GM13977 (cell line): ENCODE data around the gene PPP4C.

Source experiments
- DNase-seq: peaks from one replicate; pipeline ENCODE4 v3.0.0; 2012; ENCODE audit warnings: low spot score
- in situ Hi-C: fragments of 300-500 bp; cut with MboI; formaldehyde crosslinking; loops from one replicate; pipeline ENCODE4 v1.12.0; 2022; ENCODE audit warnings: low sequenced_read_pairs, low pct_unique_long_range_greater_than_20kb, mixed read lengths, inconsistent platforms; ENCODE audit not compliant: unreplicated experiment
- TF ChIP-seq, protein P1 (sequence below): IDR thresholded peaks from 2 replicates; pipeline ENCODE4 v1.5.1; 2012; ENCODE audit warnings: mild to moderate bottlenecking, control low read depth; ENCODE audit not compliant: insufficient read depth; ENCODE audit errors: extremely low read depth, missing control alignments

PPP4C gene

GRCh38 chr16:30054959-30055553, 20.7 kb upstream of the PPP4C start:
- DNase-seq, result peak; percentile 66
- in situ Hi-C loops, result no loop called here
- TF ChIP-seq, protein P1, sequence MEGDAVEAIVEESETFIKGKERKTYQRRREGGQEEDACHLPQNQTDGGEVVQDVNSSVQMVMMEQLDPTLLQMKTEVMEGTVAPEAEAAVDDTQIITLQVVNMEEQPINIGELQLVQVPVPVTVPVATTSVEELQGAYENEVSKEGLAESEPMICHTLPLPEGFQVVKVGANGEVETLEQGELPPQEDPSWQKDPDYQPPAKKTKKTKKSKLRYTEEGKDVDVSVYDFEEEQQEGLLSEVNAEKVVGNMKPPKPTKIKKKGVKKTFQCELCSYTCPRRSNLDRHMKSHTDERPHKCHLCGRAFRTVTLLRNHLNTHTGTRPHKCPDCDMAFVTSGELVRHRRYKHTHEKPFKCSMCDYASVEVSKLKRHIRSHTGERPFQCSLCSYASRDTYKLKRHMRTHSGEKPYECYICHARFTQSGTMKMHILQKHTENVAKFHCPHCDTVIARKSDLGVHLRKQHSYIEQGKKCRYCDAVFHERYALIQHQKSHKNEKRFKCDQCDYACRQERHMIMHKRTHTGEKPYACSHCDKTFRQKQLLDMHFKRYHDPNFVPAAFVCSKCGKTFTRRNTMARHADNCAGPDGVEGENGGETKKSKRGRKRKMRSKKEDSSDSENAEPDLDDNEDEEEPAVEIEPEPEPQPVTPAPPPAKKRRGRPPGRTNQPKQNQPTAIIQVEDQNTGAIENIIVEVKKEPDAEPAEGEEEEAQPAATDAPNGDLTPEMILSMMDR, result peak; percentile 79

DNA sequence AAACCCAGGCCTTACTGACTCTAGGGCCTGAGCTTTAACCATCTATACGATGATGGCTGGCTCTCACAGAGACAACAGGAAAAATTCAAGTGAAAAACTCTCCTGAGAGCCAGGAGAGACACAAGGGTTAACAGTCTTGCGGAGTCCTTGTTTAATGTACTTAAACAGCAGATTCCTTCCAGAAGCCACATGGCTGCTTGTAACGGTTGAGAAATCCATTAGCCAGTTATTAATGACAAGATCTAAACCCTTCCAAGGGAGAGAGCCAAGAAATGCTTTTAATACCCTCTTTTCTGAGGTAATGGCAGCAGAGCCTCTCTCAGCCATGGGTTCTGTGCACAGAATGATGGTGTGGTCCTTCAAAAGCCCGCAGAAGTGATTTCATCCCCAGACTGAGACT, 15.4 kb upstream of the PPP4C start:
- TF ChIP-seq, protein P1, result no peak
- in situ Hi-C loops, result no loop called here
- DNase-seq, result no peak

GRCh38 chr16:30060836-30061554, 14.8 kb upstream of the PPP4C start:
- no peak for DNase-seq
- TF ChIP-seq, protein P1, result no peak
- in situ Hi-C loops, result no loop called here

DNA sequence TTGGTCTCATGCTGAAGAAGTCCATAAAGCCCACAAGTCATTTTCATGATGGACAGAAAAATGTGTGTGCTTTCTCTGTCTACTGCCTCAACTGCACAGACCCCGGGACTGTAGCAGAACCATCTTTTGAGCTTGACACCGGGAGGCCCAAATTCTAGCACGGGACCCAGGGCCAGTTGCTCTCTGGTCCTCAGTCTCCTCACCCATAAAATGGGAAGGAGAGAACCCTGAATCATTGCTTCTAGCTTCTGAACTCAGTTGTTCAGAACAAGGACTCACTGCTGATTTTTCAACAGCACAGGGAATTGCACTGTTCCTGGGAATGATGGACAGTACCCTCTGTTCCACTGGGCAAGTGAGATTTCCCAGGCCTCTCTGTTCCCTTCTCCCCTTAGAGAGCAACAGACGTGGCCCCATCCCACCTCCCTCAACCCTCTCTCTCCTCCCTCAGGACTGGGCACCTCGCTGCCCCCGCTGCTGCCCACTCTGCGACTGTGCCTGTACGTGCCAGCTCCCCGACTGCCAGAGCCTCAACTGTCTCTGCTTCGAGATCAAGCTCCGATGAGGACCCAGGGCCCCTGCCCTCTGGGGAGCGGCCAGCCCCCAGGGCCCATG, 12.4 kb upstream of the PPP4C start:
- TF ChIP-seq, protein P1, result no peak
- no peak for DNase-seq
- in situ Hi-C loops, result no loop called here

DNA sequence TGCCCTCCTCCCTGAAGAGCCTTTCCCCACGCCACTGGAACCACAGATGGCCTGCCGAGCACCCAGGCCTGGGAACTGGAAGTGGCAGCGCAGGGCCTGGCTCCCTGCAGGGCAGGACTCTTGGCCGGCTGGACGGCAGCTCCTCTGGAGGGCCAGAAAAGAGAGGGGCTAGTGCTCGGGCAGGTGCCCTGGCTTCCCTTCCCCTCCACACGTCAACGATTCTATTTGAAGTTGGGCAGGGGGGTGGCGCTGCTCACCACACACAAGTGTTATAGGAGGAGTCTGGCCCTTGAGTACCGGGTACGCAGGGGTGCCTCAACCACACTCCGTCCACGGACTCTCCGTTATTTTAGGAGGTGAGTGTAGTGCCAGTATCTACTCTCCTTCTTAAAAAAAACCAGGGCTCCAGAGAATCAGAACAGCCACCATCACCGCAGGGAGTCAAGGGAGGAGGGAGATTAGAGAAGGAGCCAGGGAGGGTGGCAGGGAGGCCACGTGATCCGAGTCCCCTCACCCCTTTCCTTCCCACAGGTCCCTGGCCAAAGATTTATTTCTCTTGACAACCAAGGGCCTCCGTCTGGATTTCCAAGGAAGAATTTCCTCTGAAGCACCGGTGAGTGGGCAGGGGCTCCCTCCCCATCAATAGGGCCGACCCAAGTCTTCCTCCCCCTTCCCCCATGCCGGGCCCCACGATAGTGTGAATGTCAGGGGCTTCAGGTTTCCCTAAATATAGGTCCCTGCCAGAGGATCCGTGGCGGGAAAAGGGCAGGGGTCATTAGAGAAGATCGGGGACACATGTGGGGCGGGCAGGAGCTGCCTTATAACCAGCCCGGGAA, 11.7 kb upstream of the PPP4C start:
- peak; percentile 82 for DNase-seq
- in situ Hi-C loops, result no loop called here

DNA sequence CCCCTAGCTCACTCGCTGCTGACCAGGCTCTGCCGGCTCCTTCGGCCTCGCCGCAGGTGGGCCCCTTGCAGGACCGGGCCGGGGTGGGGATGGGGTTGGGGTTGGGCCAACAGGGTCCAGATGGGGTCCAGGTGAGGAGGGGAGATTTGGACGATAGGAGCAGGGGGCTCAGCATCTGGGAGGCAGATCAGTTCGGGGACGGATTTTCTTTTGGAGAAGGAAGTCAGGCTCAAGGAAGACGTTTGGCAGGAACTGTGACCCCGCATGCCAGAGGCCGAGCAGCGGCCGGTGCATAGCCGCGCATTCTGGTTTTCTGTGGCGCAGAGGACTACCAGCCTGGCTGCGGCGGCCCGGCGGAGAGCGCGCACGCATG, 11.1 kb upstream of the PPP4C start:
- in situ Hi-C loops, result no loop called here
- no peak for DNase-seq
- TF ChIP-seq, protein P1, result no peak

More for the DNA sequence above, 11.7 kb upstream of the PPP4C start:
- TF ChIP-seq, protein P1, result peak; percentile 50
